ENCODE data around the gene VCL. TPM values are rescaled to one million over a fixed set of nuclear protein-coding genes. Genes with fewer than 3 reads are reported as not detected.
"Not testable (repeated sequence)": the region's sequence is repeated elsewhere in the genome, so short reads cannot be mapped to it uniquely, and the experiment has no call there.

The VCL gene
- total RNA-seq, 1 experiment from 2014 or later: 382 TPM

DNA sequence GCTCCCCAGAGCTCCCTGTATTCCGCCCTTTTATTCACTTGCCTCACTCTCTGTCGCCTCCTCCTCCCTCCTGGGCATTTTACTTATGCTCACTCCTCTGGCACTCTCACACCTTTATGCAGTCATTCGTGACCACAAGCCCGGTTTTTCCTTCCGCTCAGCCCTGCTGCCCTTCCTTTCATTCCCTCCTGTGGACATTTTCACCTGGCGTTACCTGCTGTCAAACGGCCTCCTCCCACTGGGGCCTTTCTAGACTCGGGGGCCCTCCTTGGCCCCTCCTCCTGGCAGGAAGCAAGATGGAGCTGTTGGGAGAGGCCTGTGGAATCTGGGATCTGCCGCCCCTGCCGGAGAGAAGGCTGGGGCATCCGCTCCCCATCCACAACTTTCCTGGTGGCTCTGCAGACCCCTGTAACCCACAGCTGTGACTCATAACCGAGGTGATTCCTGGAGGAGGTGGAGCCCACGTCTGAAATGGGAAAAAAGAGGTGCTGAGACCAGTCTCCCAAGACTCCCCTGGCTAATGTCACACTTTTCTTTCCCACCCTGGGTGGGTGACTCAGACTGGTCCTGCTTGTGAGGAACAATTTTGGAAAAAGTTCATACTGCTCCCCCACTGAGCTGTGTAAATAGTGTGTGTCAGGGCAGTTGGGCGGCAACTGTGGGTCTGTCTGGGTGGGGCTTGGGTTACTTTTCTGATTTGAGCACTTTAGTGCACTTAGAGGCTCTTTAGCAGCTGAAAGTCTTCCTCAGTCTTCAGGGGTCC lies 1.2 kb downstream of the VCL start:
- peaks cover 41% of the 10 kb centered on the region for H3K4me1 ChIP-seq (ENCODE audit: insufficient read depth, low read length)
- H3K9me2 ChIP-seq (replicated peaks; ENCODE audit: low read length): no peaks in the 10 kb centered on the region
- TF ChIP-seq, protein P1, sequence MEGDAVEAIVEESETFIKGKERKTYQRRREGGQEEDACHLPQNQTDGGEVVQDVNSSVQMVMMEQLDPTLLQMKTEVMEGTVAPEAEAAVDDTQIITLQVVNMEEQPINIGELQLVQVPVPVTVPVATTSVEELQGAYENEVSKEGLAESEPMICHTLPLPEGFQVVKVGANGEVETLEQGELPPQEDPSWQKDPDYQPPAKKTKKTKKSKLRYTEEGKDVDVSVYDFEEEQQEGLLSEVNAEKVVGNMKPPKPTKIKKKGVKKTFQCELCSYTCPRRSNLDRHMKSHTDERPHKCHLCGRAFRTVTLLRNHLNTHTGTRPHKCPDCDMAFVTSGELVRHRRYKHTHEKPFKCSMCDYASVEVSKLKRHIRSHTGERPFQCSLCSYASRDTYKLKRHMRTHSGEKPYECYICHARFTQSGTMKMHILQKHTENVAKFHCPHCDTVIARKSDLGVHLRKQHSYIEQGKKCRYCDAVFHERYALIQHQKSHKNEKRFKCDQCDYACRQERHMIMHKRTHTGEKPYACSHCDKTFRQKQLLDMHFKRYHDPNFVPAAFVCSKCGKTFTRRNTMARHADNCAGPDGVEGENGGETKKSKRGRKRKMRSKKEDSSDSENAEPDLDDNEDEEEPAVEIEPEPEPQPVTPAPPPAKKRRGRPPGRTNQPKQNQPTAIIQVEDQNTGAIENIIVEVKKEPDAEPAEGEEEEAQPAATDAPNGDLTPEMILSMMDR (conservative IDR thresholded peaks at IDR 0.05; ENCODE audit: low read depth, low read length): peak; percentile 88
- no peak for TF ChIP-seq EZH2phosphoT487 (IDR thresholded peaks at IDR 0.05; ENCODE audit: borderline replicate concordance, low read length)
- H3K27me3 ChIP-seq (ENCODE audit: low read length): no peaks in the 10 kb centered on the region
- intact Hi-C loops (cut with micrococcal nuclease): loop anchor here (1.0 to 5.0 kb wide), 11 partner anchors 9 to 227 kb away; a partner anchor contains a TSS
- H3K36me3 ChIP-seq (ENCODE audit: low read depth, low read length): peaks cover 33% of the 10 kb centered on the region
- H3K9ac ChIP-seq (ENCODE audit: low read length): peak overlapping the region; percentile 78
- H3K79me2 ChIP-seq (ENCODE audit: low read length): peaks cover 62% of the 10 kb centered on the region
- ChIA-PET CTCF (interaction anchor here (0.6 to 2.3 kb wide), 23 partner anchors 9 to 129 kb away, joined by 3 to 15 read pairs (median 6); no protein-coding TSS in a partner anchor), POLR2A (ENCODE audit: unreplicated experiment) (interaction anchor here (0.5 to 3.6 kb wide), 32 partner anchors 9 to 820 kb away, joined by 3 to 27 read pairs (median 4); partner anchors contain the start of gene ADK)
- H2AFZ ChIP-seq (ENCODE audit: low read length): 0 out of 2 replicates have a peak overlapping the region, but pooled peaks have one; percentile 0
- peak overlapping the region; percentile 66 for H3K27ac ChIP-seq (ENCODE audit: low read length)
- no peaks in the 10 kb centered on the region for H3K9me3 ChIP-seq (ENCODE audit: low read length)
- ATAC-seq: peak; percentile 51
- DNase-seq: peak; percentile 100
- peaks cover 13% of the 10 kb centered on the region for H3F3A ChIP-seq (ENCODE audit: low read length, unreplicated experiment)
- TSS peak; percentile 36 for BruUV-seq (replicated peaks)
- H3K4me2 ChIP-seq (ENCODE audit: low read length): peak overlapping the region; percentile 79
- H4K20me1 ChIP-seq (ENCODE audit: low read length): peaks cover 52% of the 10 kb centered on the region
- peak overlapping the region; percentile 73 for H3K4me3 ChIP-seq (ENCODE audit: low read length)

DNA sequence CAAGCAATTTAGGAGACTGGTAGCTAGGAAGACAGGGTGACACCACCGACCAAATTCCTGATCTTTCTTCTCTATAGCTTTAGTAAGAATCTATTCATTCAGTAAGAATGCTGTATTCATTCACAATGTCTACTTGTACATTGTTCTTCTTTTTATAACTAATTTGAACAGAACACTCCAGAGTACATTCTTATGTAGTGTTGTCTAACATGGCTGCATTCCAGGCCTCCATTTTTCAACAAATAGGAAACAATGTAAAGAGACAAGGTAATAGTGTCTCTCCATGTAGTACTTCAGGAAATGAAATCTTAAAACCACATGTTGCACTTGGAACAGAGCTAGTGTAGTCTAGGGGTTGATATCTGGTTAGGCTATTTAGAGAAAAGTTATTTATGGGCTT lies 1.8 kb downstream of the VCL start:
- BruUV-seq (replicated peaks): no TSS peak
- H3K4me1 ChIP-seq (ENCODE audit: insufficient read depth, low read length): peaks cover 44% of the 10 kb centered on the region
- H3K4me3 ChIP-seq (ENCODE audit: low read length): peak overlapping the region; percentile 73
- ATAC-seq (no peak), DNase-seq (peak; percentile 76)
- no peaks in the 10 kb centered on the region for H3K9me3 ChIP-seq (ENCODE audit: low read length)
- peak overlapping the region; percentile 79 for H3K4me2 ChIP-seq (ENCODE audit: low read length)
- H3K79me2 ChIP-seq (ENCODE audit: low read length): peaks cover 68% of the 10 kb centered on the region
- intact Hi-C loops (cut with micrococcal nuclease): loop anchor here (1.0 to 5.0 kb wide), 11 partner anchors 9 to 227 kb away; a partner anchor contains a TSS
- H3K36me3 ChIP-seq (ENCODE audit: low read depth, low read length): peaks cover 36% of the 10 kb centered on the region
- H3F3A ChIP-seq (ENCODE audit: low read length, unreplicated experiment): peaks cover 13% of the 10 kb centered on the region
- H3K9me2 ChIP-seq (replicated peaks; ENCODE audit: low read length): no peaks in the 10 kb centered on the region
- peak overlapping the region; percentile 66 for H3K27ac ChIP-seq (ENCODE audit: low read length)
- peak overlapping the region; percentile 78 for H3K9ac ChIP-seq (ENCODE audit: low read length)
- ChIA-PET CTCF (interaction anchor here (0.6 to 2.3 kb wide), 19 partner anchors 8 to 129 kb away, joined by 3 to 15 read pairs (median 6); no protein-coding TSS in a partner anchor), POLR2A (ENCODE audit: unreplicated experiment) (interaction anchor here (0.5 to 3.6 kb wide), 30 partner anchors 8 to 599 kb away, joined by 3 to 27 read pairs (median 4); no protein-coding TSS in a partner anchor)
- H4K20me1 ChIP-seq (ENCODE audit: low read length): peaks cover 58% of the 10 kb centered on the region
- H3K27me3 ChIP-seq (ENCODE audit: low read length): no peaks in the 10 kb centered on the region
- TF ChIP-seq EZH2 (IDR thresholded peaks at IDR 0.05; ENCODE audit: low read length, unreplicated experiment) (no peak), EZH2phosphoT487 (IDR thresholded peaks at IDR 0.05; ENCODE audit: borderline replicate concordance, low read length) (no peak)
- TF ChIP-seq, protein P1 (conservative IDR thresholded peaks at IDR 0.05; ENCODE audit: low read depth, low read length): no peak
- H2AFZ ChIP-seq (ENCODE audit: low read length): no peak overlapping the region

DNA sequence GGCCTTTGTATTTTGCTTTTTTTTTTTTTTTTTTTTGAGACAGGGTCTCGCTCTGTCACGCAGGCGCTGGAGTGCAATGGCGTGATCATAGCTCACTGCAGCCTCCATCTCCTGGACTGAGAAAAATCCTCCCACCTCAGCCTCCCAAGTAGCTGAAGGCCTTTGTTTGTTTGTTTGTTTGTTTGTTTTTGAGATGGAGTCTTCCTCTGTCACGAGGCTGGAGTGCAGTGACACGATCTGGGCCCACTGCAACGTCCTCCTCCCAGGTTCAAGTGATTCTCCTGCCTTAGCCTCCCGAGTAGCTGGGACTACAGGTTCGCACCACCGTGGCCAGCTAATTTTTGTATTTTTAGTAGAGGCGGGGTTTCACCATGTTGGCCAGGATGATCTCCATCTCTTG lies 2.3 kb downstream of the VCL start:
- Histone ChIP-seq H3K79me2 (ENCODE audit: low read length) (peaks cover 73% of the 10 kb centered on the region), H3K36me3 (ENCODE audit: low read depth, low read length) (peaks cover 39% of the 10 kb centered on the region), H3F3A (ENCODE audit: low read length, unreplicated experiment) (peaks cover 13% of the 10 kb centered on the region), H3K9ac (ENCODE audit: low read length) (peak overlapping the region; percentile 78), H3K4me2 (ENCODE audit: low read length) (peak overlapping the region; percentile 79), H3K4me1 (ENCODE audit: insufficient read depth, low read length) (peaks cover 44% of the 10 kb centered on the region), H3K27ac (ENCODE audit: low read length) (peak overlapping the region; percentile 66), H3K4me3 (ENCODE audit: low read length) (peak overlapping the region; percentile 73), H4K20me1 (ENCODE audit: low read length) (peaks cover 62% of the 10 kb centered on the region)
- ATAC-seq; BruUV-seq (replicated peaks); H3K9me2 ChIP-seq (replicated peaks; ENCODE audit: low read length); H3K9me3 ChIP-seq (ENCODE audit: low read length); H2AFZ ChIP-seq (ENCODE audit: low read length); H3K27me3 ChIP-seq (ENCODE audit: low read length); DNase-seq; intact Hi-C loops (cut with micrococcal nuclease): not testable (repeated sequence)
- CTCF ChIA-PET: interaction anchor here (0.6 to 2.3 kb wide), 10 partner anchors 19 to 114 kb away, joined by 3 to 15 read pairs (median 8); no protein-coding TSS in a partner anchor
- POLR2A ChIA-PET (ENCODE audit: unreplicated experiment): interaction anchor here (0.6 to 3.6 kb wide), 9 partner anchors 8 to 598 kb away, joined by 3 to 27 read pairs (median 7); no protein-coding TSS in a partner anchor
